ENCODE data around the gene PLK5. TPM values are rescaled to one million over a fixed set of nuclear protein-coding genes. Genes with fewer than 3 reads are reported as not detected.
"Not testable (repeated sequence)": the region's sequence is repeated elsewhere in the genome, so short reads cannot be mapped to it uniquely, and the experiment has no call there.

The PLK5 gene
- 0.14 and 0.18 TPM in 2 replicates for total RNA-seq (2014; rRNA removed; shearing (Covaris generic))

- peak within 1 kb of the TSS; percentile 35 for H3K4me3 ChIP-seq (ENCODE audit: insufficient read depth, low read depth, low read length)
- H3K27me3 ChIP-seq (ENCODE audit: control insufficient read depth, insufficient read depth, low read length) = peaks cover 24% of the 10 kb centered on the region
- H3K36me3 ChIP-seq (replicated peaks; ENCODE audit: control insufficient read depth, insufficient read depth, low read length) = no peaks in the 10 kb centered on the region
- peak; percentile 92 for DNase-seq
These were observed at the start of gene PLK5 for GRCh38 chr19:1523412-1524286. TSS of gene PLK5 (plus strand) at chr19:1524077. CDS start at chr19:1526997, 2,920 bp downstream.

DNA sequence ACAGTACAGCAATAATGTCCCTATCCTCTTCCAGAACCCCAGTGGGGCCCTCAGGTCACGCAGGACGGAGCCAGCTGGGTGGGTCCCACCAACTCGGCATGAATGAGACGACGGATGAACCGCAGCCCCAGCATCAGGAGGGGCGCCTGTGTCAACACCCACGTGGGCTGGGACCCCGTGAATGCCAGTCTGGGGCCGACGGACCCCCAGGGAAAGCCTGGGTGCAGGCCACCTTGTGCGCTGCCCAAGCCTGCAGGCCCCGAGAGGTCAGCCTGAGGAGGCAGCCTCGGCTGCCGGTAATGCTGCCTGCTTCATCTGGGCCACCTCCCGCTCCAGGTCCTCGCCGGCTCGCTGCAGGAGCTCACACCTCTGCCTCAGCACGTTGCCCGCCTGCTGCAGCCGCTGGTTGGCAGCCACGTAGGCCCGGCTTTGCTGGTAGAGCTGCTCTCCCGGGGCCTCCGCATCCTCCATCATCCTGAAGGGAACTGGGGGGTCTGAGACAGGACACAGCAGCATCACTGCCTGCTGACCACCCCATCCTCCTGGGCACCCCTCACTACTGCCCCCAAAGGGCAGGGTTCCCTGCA lies 49.0 kb upstream of the PLK5 start:
- Histone ChIP-seq H3K4me3 (ENCODE audit: insufficient read depth, low read depth, low read length) (no peak overlapping the region), H3K27me3 (ENCODE audit: control insufficient read depth, insufficient read depth, low read length) (peaks cover 34% of the 10 kb centered on the region), H3K36me3 (replicated peaks; ENCODE audit: control insufficient read depth, insufficient read depth, low read length) (peaks cover 2% of the 10 kb centered on the region)
- peak; percentile 63 for DNase-seq

- peaks cover 24% of the 10 kb centered on the region for H3K27me3 ChIP-seq (ENCODE audit: control insufficient read depth, insufficient read depth, low read length)
- H3K36me3 ChIP-seq (replicated peaks; ENCODE audit: control insufficient read depth, insufficient read depth, low read length) = peaks cover 2% of the 10 kb centered on the region
- peak; percentile 63 for DNase-seq
- no peak overlapping the region for H3K4me3 ChIP-seq (ENCODE audit: insufficient read depth, low read depth, low read length)
These were observed 48.0 kb upstream of the PLK5 start for GRCh38 chr19:1475751-1476437.

DNA sequence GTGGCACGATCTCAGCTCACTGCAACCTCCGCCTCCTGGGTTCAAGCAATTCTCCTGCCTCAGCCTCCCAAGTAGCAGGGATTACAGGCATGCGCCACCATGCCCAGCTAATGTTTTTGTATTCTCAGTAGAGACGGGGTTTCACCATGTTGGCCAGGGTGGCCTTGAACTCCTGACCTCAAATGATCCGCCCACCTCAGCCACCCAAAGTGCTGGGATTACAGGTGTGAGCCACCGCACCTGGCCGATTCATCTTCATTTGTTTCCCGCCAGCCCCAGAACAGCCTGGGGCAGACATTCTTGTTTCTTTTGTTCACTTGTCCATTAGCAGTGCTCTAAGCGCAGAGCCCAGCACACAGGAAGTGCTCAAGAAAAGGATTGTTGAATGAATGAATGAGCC lies 46.8 kb upstream of the PLK5 start:
- H3K36me3 ChIP-seq (replicated peaks; ENCODE audit: control insufficient read depth, insufficient read depth, low read length); DNase-seq; H3K4me3 ChIP-seq (ENCODE audit: insufficient read depth, low read depth, low read length): not testable (repeated sequence)
- peaks cover 12% of the 10 kb centered on the region for H3K27me3 ChIP-seq (ENCODE audit: control insufficient read depth, insufficient read depth, low read length)

GRCh38 chr19:1478934-1479707 lies 44.8 kb upstream of the PLK5 start, which contains the start of gene C19orf25:
TSS of gene C19orf25 (minus strand) at chr19:1479215. CDS start at chr19:1478903, 312 bp downstream.
- Histone ChIP-seq H3K4me3 (ENCODE audit: insufficient read depth, low read depth, low read length) (peak within 1 kb of the TSS; percentile 80), H3K36me3 (replicated peaks; ENCODE audit: control insufficient read depth, insufficient read depth, low read length) (peaks cover 2% of the 10 kb centered on the region), H3K27me3 (ENCODE audit: control insufficient read depth, insufficient read depth, low read length) (no peaks in the 10 kb centered on the region)
- peak; percentile 99 for DNase-seq

- Histone ChIP-seq H3K4me3 (ENCODE audit: insufficient read depth, low read depth, low read length) (no peak overlapping the region), H3K27me3 (ENCODE audit: control insufficient read depth, insufficient read depth, low read length) (no peaks in the 10 kb centered on the region), H3K36me3 (replicated peaks; ENCODE audit: control insufficient read depth, insufficient read depth, low read length) (peaks cover 2% of the 10 kb centered on the region)
- no peak for DNase-seq
These were observed 42.5 kb upstream of the PLK5 start for GRCh38 chr19:1481224-1481892.

DNA sequence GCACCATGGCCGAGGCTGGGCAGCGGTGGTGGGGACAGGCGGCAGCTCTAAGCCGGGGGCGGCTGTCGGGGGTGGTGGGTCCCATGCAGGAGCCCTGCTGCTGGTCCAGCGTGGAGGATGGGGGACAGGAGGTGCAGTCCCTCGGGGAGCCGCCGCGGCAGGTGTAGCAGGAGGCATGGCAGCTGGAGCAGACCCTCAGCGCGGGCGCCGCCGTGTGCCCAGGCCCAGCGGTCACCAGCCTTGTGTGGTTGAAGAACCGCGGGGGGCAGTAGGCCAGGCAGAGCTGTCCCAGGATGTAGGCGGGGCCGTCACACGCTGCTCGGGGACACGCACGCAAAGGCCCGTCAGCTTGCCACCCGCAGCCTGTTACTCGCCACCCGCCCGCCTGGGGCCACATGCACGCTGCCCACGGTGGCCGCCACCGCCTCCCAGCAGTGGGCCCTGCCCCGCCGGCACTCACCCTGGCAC lies 42.0 kb upstream of the PLK5 start:
- no peak overlapping the region for H3K4me3 ChIP-seq (ENCODE audit: insufficient read depth, low read depth, low read length)
- H3K27me3 ChIP-seq (ENCODE audit: control insufficient read depth, insufficient read depth, low read length) = no peaks in the 10 kb centered on the region
- peak; percentile 65 for DNase-seq
- H3K36me3 ChIP-seq (replicated peaks; ENCODE audit: control insufficient read depth, insufficient read depth, low read length) = peaks cover 2% of the 10 kb centered on the region

GRCh38 chr19:1482361-1483130 lies 41.3 kb upstream of the PLK5 start:
- no peaks in the 10 kb centered on the region for H3K36me3 ChIP-seq (replicated peaks; ENCODE audit: control insufficient read depth, insufficient read depth, low read length)
- no peak overlapping the region for H3K4me3 ChIP-seq (ENCODE audit: insufficient read depth, low read depth, low read length)
- peak; percentile 72 for DNase-seq
- no peaks in the 10 kb centered on the region for H3K27me3 ChIP-seq (ENCODE audit: control insufficient read depth, insufficient read depth, low read length)

DNA sequence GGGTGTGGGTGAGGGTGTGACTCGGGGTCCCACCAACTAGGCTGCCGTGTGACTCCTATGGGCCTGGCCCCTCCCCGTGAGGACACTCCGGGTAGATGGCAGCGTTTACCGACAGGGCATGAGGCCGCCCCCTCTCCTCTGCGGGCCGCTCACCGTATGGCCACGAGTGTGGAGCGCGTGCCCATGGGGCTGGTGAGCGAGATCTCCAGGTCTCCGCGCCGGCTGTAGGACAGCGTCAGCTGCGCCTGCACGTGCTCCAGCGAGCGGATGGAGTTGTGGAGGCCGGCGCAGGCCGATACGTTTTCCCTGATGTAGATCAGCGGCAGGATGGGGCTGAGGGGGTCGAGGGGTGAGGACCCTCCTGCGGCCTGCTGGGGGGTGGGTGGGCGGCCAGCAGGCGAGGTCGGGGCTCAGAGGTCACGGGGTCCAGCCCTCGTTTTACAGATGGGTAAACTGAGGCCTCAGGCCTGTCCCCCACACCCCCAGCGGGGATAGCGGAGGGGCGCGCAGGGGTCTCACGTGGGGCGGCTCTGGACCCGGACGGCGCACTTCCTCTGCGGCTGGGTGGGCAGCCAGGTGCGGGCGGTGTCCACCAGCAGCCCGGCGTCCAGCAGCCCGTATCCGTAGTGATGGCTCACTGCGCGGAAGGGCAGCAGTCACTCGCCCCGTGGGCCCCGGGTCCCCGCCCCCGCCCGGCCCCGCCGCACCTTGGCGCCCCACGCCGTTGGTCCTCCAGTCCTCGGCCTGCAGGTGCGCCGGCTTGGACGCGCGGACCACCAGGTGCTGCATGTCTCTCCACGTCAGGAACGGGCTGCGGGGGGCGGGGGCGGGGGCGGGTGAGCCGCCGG lies 40.5 kb upstream of the PLK5 start:
- H3K27me3 ChIP-seq (ENCODE audit: control insufficient read depth, insufficient read depth, low read length) = no peaks in the 10 kb centered on the region
- H3K4me3 ChIP-seq (ENCODE audit: insufficient read depth, low read depth, low read length) = no peak overlapping the region
- H3K36me3 ChIP-seq (replicated peaks; ENCODE audit: control insufficient read depth, insufficient read depth, low read length) = no peaks in the 10 kb centered on the region
- DNase-seq = peak; percentile 68

GRCh38 chr19:1483979-1484428 lies 39.9 kb upstream of the PLK5 start:
- no peak for DNase-seq
- Histone ChIP-seq H3K4me3 (ENCODE audit: insufficient read depth, low read depth, low read length) (no peak overlapping the region), H3K27me3 (ENCODE audit: control insufficient read depth, insufficient read depth, low read length) (no peaks in the 10 kb centered on the region), H3K36me3 (replicated peaks; ENCODE audit: control insufficient read depth, insufficient read depth, low read length) (no peaks in the 10 kb centered on the region)

DNA sequence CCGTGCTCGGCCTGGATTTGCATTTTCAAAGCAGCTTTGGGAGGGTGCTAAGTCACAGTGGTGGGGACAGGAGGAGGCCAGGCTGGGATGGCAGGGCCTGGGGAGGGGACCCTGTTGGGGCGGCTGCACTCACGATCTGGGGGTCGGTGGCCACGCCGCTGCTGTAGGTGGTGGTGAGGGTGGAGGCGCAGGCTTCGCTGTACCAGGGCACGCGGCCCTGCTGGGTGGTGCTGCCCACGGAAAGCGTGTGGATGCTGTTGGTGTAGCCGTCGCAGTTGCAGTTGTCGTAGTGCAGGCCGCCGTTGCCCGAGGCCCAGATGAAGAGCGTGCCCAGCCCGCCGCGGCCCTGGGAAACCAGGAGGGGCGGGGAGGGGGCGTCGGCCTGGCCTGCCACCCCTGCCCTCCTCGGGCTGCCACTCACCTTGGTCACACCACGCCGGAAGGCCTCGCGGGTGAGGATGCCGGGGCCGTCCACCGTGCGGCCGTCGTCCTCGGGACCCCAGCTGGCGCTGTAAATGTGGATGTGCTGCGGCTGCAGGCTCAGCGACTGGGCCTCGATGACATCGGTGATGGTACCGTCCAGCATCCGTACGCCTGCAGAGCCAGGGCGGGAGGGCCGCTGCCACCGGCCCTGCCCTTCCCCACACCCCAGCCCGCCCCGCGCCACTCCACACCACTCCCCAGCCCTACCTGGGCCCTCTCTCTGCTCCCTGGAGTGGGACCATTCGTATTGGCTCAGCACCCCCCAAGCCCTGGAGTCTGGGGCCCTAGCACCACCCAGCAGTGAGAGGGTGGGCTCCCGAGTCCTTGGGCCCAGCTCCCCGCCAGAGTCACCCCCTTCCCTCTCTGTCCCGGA lies 36.9 kb upstream of the PLK5 start:
- Histone ChIP-seq H3K36me3 (replicated peaks; ENCODE audit: control insufficient read depth, insufficient read depth, low read length) (no peaks in the 10 kb centered on the region), H3K4me3 (ENCODE audit: insufficient read depth, low read depth, low read length) (no peak overlapping the region), H3K27me3 (ENCODE audit: control insufficient read depth, insufficient read depth, low read length) (peaks cover 11% of the 10 kb centered on the region)
- DNase-seq = peak; percentile 64
